NCI-H2029 (cell line): ENCODE measurements around the gene PEX26.
"Not testable (repeated sequence)": the region's sequence is repeated elsewhere in the genome, so short reads cannot be mapped to it uniquely, and the experiment has no call there.

Experiments used
- DNase-seq: peaks from one replicate; lab custom pipeline; 2025; lab: John Stamatoyannopoulos, UW

The PEX26 gene

GRCh38 chr22:18056807-18057474 is 20.8 kb upstream of the PEX26 start:
- no peak for DNase-seq

- DNase-seq = peak; percentile 39
Observed at GRCh38 chr22:18057568-18058209, 20.1 kb upstream of the PEX26 start.

- DNase-seq = no peak
Observed at GRCh38 chr22:18058371-18059093, 19.3 kb upstream of the PEX26 start.

GRCh38 chr22:18059094-18059417 is 18.7 kb upstream of the PEX26 start:
- no peak for DNase-seq

GRCh38 chr22:18059473-18059872 is 18.3 kb upstream of the PEX26 start:
- no peak for DNase-seq

GRCh38 chr22:18059991-18060390 is 17.8 kb upstream of the PEX26 start:
- DNase-seq = no peak

GRCh38 chr22:18060646-18061620 is 16.9 kb upstream of the PEX26 start:
- DNase-seq = no peak

GRCh38 chr22:18062421-18062820 is 15.4 kb upstream of the PEX26 start:
- no peak for DNase-seq

GRCh38 chr22:18063306-18063705 is 14.5 kb upstream of the PEX26 start:
- DNase-seq = no peak

GRCh38 chr22:18063715-18064114 is 14.1 kb upstream of the PEX26 start:
- DNase-seq = not testable (repeated sequence)

GRCh38 chr22:18064636-18065035 is 13.2 kb upstream of the PEX26 start:
- no peak for DNase-seq

- DNase-seq = no peak
Observed at GRCh38 chr22:18065256-18065655, 12.5 kb upstream of the PEX26 start.

GRCh38 chr22:18066181-18066859 is 11.5 kb upstream of the PEX26 start:
- DNase-seq = no peak

- no peak for DNase-seq
Observed at GRCh38 chr22:18067121-18067520, 10.7 kb upstream of the PEX26 start.

GRCh38 chr22:18067548-18068341 is 10.0 kb upstream of the PEX26 start:
- no peak for DNase-seq

- no peak for DNase-seq
Observed at GRCh38 chr22:18068381-18068988, 9.3 kb upstream of the PEX26 start.

GRCh38 chr22:18069041-18069440 is 8.7 kb upstream of the PEX26 start:
- no peak for DNase-seq

- no peak for DNase-seq
Observed at GRCh38 chr22:18070041-18070440, 7.7 kb upstream of the PEX26 start.

- DNase-seq = peak; percentile 21
Observed at GRCh38 chr22:18070556-18071306, 7.1 kb upstream of the PEX26 start.
